ENCODE data around the gene TRIM37.

TRIM37 gene

DNA sequence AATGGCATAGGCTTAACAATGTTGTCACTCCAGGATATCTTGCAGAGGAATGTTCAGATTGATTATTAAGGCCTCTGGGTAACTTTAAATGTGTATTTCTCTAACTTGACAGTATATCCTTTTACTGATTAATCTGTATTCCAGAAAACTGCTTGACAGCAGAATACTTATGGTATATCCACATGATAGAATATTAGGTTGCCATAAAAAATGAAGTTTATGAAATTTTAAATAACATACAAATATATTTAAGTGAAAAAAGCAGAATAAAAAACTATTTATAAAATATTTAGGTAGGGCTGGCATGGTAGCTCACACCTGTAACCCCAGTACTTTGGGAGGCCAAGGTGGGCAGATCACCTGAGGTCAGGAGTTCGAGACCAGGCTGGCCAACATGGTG, 106.7 kb downstream of the TRIM37 start:
- DNase-seq (no peak), ATAC-seq (no peak)
- Mint-ChIP-seq H3K27ac (no peak overlapping the region), H3K4me1 (peaks cover 29% of the 10 kb centered on the region), H3K4me3 (no peak overlapping the region), H3K9me3 (no peaks in the 10 kb centered on the region), H3K27me3 (no peaks in the 10 kb centered on the region), H3K36me3 (ENCODE audit: low read depth) (peaks cover 32% of the 10 kb centered on the region)

GRCh38 chr17:58999500-58999899, 107.2 kb downstream of the TRIM37 start:
- Mint-ChIP-seq H3K4me3 (no peak overlapping the region), H3K27me3 (no peaks in the 10 kb centered on the region), H3K27ac (no peak overlapping the region), H3K4me1 (peaks cover 26% of the 10 kb centered on the region), H3K36me3 (ENCODE audit: low read depth) (peaks cover 32% of the 10 kb centered on the region), H3K9me3 (no peaks in the 10 kb centered on the region)
- no peak for DNase-seq
- no peak for ATAC-seq

DNA sequence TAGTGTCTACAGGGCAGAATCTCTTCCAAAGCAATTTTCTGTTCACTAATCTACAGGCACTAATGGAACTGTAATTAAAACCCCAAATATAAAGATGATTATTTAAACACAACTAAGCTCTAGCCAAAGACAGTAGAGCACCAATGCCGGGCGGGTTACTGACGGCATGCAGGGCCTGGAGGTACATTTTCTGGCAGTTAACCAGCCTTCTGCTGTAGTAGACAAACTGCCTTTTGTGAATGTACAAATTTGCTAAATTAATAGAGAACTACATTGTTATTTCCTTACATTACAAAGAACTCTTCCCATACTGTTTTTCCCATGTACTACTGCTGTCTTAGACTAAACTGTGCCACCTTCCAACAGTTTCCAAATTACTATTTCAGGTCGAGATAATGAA, 107.8 kb downstream of the TRIM37 start:
- H3K4me1 Mint-ChIP-seq = peaks cover 25% of the 10 kb centered on the region
- peaks cover 32% of the 10 kb centered on the region for H3K36me3 Mint-ChIP-seq (ENCODE audit: low read depth)
- H3K27me3 Mint-ChIP-seq = no peaks in the 10 kb centered on the region
- no peak for DNase-seq
- H3K9me3 Mint-ChIP-seq = no peaks in the 10 kb centered on the region
- H3K27ac Mint-ChIP-seq = no peak overlapping the region
- no peak for ATAC-seq
- no peak overlapping the region for H3K4me3 Mint-ChIP-seq

- H3K27ac Mint-ChIP-seq = no peak overlapping the region
- no peak overlapping the region for H3K4me3 Mint-ChIP-seq
These were observed 108.7 kb downstream of the TRIM37 start for GRCh38 chr17:58997756-58998553.

GRCh38 chr17:58996968-58997367, 109.7 kb downstream of the TRIM37 start:
- Mint-ChIP-seq H3K4me1 (peaks cover 30% of the 10 kb centered on the region), H3K36me3 (ENCODE audit: low read depth) (peaks cover 41% of the 10 kb centered on the region), H3K27me3 (no peaks in the 10 kb centered on the region), H3K9me3 (no peaks in the 10 kb centered on the region), H3K27ac (no peak overlapping the region), H3K4me3 (no peak overlapping the region)
- ATAC-seq (no peak), DNase-seq (no peak)

More at GRCh38 chr17:58997756-58998553, 108.7 kb downstream of the TRIM37 start:
- Mint-ChIP-seq H3K4me1 (peaks cover 29% of the 10 kb centered on the region), H3K36me3 (ENCODE audit: low read depth) (peaks cover 37% of the 10 kb centered on the region), H3K27me3 (no peaks in the 10 kb centered on the region), H3K9me3 (no peaks in the 10 kb centered on the region)
- ATAC-seq (no peak), DNase-seq (no peak)

- Mint-ChIP-seq H3K4me1 (peaks cover 18% of the 10 kb centered on the region), H3K36me3 (ENCODE audit: low read depth) (peaks cover 32% of the 10 kb centered on the region), H3K27me3 (no peaks in the 10 kb centered on the region), H3K9me3 (no peaks in the 10 kb centered on the region), H3K27ac (no peak overlapping the region), H3K4me3 (no peak overlapping the region)
- no peak for DNase-seq
- no peak for ATAC-seq
These were observed 111.3 kb downstream of the TRIM37 start for GRCh38 chr17:58995247-58995940.

- no peaks in the 10 kb centered on the region for H3K9me3 Mint-ChIP-seq
- peaks cover 24% of the 10 kb centered on the region for H3K36me3 Mint-ChIP-seq (ENCODE audit: low read depth)
- no peak for ATAC-seq
- H3K4me3 Mint-ChIP-seq = no peak overlapping the region
- H3K4me1 Mint-ChIP-seq = peaks cover 16% of the 10 kb centered on the region
- no peaks in the 10 kb centered on the region for H3K27me3 Mint-ChIP-seq
- DNase-seq = no peak
- no peak overlapping the region for H3K27ac Mint-ChIP-seq
These were observed 113.4 kb downstream of the TRIM37 start for GRCh38 chr17:58993311-58993710.

DNA sequence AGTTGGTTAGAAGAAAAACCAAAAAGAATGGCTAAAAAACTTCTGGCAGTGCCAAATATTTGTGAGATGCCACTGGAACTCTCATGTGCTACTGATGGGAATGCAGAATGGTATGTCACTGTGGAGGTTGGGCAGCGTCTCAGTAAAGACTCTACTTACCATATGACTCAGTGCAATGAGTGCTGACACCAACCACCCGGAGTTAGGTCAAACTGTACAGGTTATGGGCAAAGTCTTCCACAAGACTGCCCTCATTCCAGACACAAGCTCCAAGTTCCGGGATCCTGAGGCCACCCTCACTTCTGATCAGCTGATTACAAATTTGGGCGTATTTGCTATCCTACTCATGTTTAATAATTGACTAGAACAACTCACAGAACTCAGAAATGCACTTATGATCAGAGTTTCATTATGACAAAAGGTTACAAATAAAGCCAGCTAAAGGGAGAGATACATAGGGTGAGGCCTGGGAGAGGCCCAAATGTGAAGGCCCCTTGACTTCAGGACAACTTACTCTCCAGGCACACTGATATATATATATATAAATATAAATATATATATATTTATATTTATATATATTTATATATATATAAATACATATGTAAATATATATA, 114.9 kb downstream of the TRIM37 start:
- Mint-ChIP-seq H3K4me3 (no peak overlapping the region), H3K9me3 (no peaks in the 10 kb centered on the region), H3K27me3 (no peaks in the 10 kb centered on the region), H3K36me3 (ENCODE audit: low read depth) (peaks cover 18% of the 10 kb centered on the region), H3K4me1 (peaks cover 16% of the 10 kb centered on the region), H3K27ac (peak overlapping the region; percentile 69)
- ATAC-seq (peak; percentile 64), DNase-seq (no peak)

DNA sequence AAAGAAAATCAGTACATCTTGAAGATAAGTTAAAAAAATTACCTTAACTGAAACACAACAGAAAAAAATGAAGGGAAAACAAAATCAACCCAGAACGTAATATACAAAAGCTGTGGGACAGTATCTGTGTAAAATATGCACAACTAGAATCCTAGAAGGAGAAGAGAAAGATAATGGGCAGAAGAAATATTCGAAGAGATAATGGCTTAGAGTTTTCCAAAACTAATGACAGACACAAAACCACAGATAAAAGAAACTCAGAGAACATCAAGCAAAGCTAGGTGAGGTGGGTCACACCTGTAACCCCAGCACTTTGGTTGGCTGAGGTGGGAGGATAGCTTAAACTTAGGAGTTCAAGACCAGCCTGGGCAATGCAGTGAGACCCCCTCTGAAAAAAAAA, 117.1 kb downstream of the TRIM37 start:
- Mint-ChIP-seq H3K9me3 (no peaks in the 10 kb centered on the region), H3K36me3 (ENCODE audit: low read depth) (peaks cover 14% of the 10 kb centered on the region), H3K27ac (no peak overlapping the region), H3K4me1 (peaks cover 16% of the 10 kb centered on the region), H3K4me3 (no peak overlapping the region), H3K27me3 (no peaks in the 10 kb centered on the region)
- DNase-seq (no peak), ATAC-seq (no peak)

GRCh38 chr17:58985971-58986370, 120.7 kb downstream of the TRIM37 start:
- Mint-ChIP-seq H3K4me3 (no peak overlapping the region), H3K9me3 (no peaks in the 10 kb centered on the region), H3K27ac (no peak overlapping the region), H3K27me3 (no peaks in the 10 kb centered on the region), H3K4me1 (no peaks in the 10 kb centered on the region), H3K36me3 (ENCODE audit: low read depth) (peaks cover 5% of the 10 kb centered on the region)
- ATAC-seq = no peak
- DNase-seq = no peak

DNA sequence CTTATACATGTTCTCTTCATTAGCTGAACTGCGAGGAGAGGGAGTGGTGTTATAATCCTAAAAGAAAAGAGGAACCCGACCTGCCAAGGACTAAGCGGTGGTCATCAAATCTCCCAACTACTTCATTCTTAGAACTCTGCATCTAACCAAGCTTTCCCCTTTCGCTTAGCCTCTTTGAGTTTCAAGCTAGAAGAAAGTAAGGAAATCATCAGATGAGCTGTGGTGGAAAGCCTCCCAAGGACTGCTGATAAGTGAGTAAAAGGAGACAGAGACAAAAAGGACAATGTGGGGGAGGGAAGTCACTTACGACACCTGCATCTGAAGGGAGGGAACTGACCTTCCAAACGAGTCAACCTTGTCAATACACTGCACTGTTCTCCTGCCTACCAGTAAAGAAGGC, 121.3 kb downstream of the TRIM37 start:
- H3K36me3 Mint-ChIP-seq (ENCODE audit: low read depth) = peaks cover 5% of the 10 kb centered on the region
- H3K27ac Mint-ChIP-seq = no peak overlapping the region
- no peaks in the 10 kb centered on the region for H3K4me1 Mint-ChIP-seq
- no peak overlapping the region for H3K4me3 Mint-ChIP-seq
- DNase-seq (no peak), ATAC-seq (no peak)
- H3K27me3 Mint-ChIP-seq = no peaks in the 10 kb centered on the region
- H3K9me3 Mint-ChIP-seq = no peaks in the 10 kb centered on the region

GRCh38 chr17:58982626-58983025, 124.1 kb downstream of the TRIM37 start:
- ATAC-seq (no peak), DNase-seq (no peak)
- no peak overlapping the region for H3K27ac Mint-ChIP-seq
- H3K36me3 Mint-ChIP-seq (ENCODE audit: low read depth) = no peaks in the 10 kb centered on the region
- no peaks in the 10 kb centered on the region for H3K27me3 Mint-ChIP-seq
- H3K9me3 Mint-ChIP-seq = no peaks in the 10 kb centered on the region
- H3K4me1 Mint-ChIP-seq = no peaks in the 10 kb centered on the region
- no peak overlapping the region for H3K4me3 Mint-ChIP-seq

DNA sequence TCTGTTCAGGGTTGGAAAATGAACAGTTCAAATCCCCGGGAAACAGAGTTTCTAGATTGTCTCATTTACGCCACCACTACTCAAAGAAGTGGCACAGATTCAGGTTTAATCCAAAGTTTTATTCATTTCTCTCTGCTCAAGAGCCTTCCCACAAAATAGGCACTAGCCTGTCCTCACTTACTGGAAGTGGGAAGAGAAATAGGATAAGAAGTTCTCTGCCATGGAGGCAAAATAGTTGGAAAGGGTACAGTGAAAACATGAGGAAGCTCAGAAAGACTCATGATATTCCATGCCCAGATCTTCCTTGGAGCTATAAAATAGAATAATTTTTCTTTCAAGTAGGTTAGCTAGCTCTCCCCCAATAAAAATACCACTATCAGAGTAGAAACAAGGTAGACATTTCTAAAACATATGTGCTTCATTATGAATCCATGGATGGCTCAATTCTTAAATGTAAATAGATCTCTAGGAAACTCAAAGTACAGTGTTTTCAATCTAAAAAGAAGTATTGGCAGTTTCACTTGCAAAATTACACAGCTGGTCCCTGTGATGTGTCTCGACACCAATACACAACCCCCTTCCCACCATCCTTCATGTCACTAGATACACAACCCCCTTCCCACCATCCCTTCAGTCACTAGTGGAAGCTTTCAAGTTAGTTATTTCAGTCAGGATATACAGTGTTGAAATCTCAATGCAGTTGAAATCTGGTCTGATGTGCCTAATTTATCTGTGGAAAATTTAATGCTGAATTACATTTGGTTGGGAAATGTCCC, 125.8 kb downstream of the TRIM37 start:
- Mint-ChIP-seq H3K4me3 (no peak overlapping the region), H3K36me3 (ENCODE audit: low read depth) (no peaks in the 10 kb centered on the region), H3K27me3 (no peaks in the 10 kb centered on the region), H3K27ac (no peak overlapping the region), H3K9me3 (no peaks in the 10 kb centered on the region), H3K4me1 (no peaks in the 10 kb centered on the region)
- DNase-seq = no peak
- no peak for ATAC-seq

DNA sequence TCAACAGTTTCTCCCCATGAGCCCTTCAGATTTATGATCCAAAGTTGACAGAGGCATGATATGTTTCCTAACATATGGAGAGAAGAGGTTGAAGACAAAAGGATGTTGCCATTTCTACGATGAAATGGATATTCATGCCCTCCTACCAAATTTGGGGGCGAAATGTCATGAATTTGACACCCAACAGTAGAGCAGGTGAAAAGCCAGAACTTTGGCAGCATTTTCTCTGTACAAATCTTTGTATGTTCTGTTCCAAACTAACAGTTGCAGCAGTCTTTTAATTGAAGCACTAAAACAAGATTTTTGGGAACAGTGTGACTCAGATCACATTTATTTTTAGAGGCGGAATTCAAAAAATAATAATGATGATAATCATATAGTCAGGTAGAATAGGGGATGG, 130.1 kb downstream of the TRIM37 start:
- Mint-ChIP-seq H3K4me1 (no peaks in the 10 kb centered on the region), H3K9me3 (no peaks in the 10 kb centered on the region), H3K27ac (no peak overlapping the region), H3K36me3 (ENCODE audit: low read depth) (no peaks in the 10 kb centered on the region), H3K27me3 (no peaks in the 10 kb centered on the region), H3K4me3 (no peak overlapping the region)
- ATAC-seq = no peak
- DNase-seq = no peak
